ENCODE measurements around the gene RADIL.

The RADIL gene

DNA sequence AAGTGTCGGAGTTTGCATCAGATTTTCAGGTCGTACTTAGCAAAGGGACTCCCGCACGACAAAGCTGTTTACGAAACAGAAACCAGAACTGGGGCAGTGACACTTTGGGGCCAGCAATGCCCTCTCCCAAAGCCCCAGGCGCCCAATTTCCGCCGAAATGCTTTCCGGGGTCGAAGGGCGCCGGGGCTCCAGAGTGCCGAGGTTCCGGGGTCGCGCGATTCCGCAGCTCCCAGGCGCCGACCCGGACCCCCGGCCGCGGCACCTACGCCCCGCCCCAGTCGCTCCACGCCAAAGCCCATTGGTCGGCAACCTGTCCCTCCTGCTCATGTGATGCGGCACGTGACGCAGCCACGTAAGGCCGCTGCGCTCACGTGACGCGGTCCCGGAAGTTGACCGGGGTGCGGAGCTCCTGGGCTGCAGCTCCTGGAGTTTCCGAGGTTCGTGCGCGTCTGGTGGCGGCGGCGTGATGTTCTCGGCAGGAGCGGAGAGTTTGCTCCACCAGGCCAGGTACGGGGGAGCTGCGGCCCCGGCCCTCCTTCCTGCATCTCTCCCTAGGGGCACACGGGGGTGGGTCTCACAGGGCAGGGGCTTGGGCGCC is 108.2 kb downstream of the RADIL start, which contains the start of gene AP5Z1:
AP5Z1 (plus strand) TSS at position 374 of the 598 bp plus-strand sequence; CDS start at position 467, 93 bp downstream.
- DNase-seq (ENCODE audit: low spot score) = peak; percentile 100

- DNase-seq (ENCODE audit: low spot score) = no peak
Observed at GRCh38 chr7:4774658-4775249, 108.8 kb downstream of the RADIL start.

DNA sequence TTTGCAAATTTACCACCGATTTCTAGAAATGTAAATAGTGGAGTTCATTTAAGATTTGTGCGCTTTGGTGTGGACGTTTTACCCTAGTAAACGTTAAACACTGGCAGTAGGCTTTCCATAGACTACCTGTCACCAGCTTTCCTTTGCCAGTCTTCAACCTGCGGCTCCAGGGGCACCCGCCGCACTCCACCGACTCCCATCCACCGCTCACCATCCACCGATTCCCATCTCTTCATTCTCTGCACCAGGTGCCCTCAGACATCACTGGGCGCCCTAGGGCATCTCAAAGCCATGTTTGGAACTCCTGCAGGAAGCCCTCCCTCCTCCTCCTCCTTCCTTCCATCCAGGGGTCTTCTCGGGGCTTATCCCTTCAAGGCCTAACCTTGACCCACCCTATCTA is 109.5 kb downstream of the RADIL start:
- no peak for DNase-seq (ENCODE audit: low spot score)

- no peak for DNase-seq (ENCODE audit: low spot score)
Observed at GRCh38 chr7:4772306-4772705, 111.2 kb downstream of the RADIL start.

- DNase-seq (ENCODE audit: low spot score) = no peak
Observed at GRCh38 chr7:4771737-4772136, 111.8 kb downstream of the RADIL start.

DNA sequence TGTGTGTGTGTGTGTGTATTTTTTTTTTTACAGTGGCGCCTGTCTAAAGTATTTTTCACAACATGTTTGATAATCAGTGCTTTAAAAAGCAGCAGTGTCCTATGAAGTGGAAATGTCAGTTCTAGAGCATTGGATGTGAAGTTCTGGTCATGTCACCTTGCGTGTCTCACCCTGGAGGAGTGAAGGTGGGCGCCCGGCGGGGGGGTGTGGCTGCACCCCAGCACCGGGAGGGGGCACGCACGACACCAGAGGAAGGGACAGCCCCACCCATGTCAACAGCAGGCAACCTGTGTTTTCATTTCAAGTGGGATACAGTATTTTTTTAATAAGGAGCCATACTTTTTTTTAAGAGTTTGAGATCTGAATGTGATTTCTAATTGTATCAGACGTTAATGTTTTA is 112.6 kb downstream of the RADIL start:
- no peak for DNase-seq (ENCODE audit: low spot score)

- no peak for DNase-seq (ENCODE audit: low spot score)
Observed at GRCh38 chr7:4769761-4770160, 113.8 kb downstream of the RADIL start.

GRCh38 chr7:4768597-4769569 is 114.6 kb downstream of the RADIL start:
- DNase-seq (ENCODE audit: low spot score) = no peak

DNA sequence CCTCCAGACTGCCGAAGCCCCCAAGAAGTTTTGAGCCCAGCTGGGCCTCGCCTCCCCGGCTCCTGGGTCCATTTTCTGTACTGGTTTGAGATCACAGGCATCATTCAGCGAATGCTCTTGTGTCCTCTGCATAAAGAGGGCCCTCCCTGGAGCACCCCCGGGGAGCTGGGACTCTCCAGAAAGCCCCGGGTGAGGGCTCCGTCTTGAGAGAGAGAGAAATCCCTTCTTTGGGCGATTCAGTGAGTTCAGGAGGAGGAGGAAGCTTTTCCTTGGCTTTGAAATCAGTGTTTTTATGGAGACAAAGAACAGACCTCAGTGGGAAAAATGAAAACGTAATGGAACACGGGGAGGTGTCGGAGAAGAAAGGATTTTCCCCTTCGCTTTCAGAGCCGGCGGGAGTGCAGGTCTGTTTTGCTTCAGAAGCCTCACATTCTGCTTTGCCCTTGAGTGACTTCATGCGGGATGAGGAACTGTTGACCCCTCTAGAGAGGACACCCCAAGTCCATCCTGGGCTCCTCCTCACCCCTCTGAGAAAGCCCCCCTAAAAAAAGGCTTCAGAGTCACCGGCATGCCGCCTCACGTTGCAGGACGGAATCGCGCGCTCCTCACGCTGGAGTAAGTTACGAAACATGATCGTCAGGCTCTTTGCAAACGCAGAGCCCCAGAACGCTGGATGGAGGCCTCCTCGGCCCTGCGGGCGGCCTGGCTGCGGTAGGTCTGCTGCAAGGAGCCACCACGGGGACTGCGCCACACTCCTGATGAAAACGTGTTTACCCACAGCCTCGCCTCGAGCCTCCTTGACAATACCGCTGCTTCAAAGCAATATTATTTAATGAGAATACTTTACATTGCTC is 116.6 kb downstream of the RADIL start:
- DNase-seq (ENCODE audit: low spot score) = no peak

DNA sequence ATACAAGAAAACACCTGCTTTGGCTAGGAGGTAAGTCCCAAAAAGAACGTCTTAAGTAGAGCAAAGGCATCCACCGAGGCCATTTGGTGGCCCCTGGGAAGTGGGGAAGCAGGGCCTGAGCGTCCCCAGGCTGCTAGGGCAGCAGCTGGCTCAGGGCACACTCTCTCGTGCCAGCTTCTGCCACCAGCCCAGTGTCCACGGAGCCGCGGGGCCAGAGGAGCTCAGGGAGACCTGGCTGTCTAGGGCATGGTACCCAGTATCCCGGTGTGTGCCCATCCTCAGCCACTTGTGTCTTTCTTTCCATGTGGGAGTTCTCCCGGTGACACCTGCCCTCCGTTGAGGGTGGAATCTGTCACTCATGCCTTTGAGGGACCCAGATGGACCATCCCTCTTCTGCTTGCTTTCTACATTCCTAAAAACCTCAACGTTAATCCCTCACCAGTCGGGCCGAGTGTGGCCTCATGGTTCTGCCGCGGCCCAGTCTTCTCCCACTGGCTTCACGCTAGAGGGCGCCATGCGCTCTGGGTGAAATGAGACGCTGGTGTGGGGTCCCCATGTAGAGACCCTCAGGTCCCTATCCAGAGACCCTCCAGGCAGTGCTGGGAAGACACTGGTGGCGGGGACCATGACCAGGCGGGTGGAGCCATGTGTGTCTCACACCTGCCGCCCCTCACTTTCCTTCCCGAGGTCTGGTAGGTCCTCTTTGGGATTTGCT is 117.6 kb downstream of the RADIL start:
- no peak for DNase-seq (ENCODE audit: low spot score)

- no peak for DNase-seq (ENCODE audit: low spot score)
Observed at GRCh38 chr7:4764402-4765007, 119.0 kb downstream of the RADIL start.

GRCh38 chr7:4763794-4764185 is 119.7 kb downstream of the RADIL start:
- DNase-seq (ENCODE audit: low spot score) = no peak

- no peak for DNase-seq (ENCODE audit: low spot score)
Observed at GRCh38 chr7:4763091-4763793, 120.3 kb downstream of the RADIL start.

DNA sequence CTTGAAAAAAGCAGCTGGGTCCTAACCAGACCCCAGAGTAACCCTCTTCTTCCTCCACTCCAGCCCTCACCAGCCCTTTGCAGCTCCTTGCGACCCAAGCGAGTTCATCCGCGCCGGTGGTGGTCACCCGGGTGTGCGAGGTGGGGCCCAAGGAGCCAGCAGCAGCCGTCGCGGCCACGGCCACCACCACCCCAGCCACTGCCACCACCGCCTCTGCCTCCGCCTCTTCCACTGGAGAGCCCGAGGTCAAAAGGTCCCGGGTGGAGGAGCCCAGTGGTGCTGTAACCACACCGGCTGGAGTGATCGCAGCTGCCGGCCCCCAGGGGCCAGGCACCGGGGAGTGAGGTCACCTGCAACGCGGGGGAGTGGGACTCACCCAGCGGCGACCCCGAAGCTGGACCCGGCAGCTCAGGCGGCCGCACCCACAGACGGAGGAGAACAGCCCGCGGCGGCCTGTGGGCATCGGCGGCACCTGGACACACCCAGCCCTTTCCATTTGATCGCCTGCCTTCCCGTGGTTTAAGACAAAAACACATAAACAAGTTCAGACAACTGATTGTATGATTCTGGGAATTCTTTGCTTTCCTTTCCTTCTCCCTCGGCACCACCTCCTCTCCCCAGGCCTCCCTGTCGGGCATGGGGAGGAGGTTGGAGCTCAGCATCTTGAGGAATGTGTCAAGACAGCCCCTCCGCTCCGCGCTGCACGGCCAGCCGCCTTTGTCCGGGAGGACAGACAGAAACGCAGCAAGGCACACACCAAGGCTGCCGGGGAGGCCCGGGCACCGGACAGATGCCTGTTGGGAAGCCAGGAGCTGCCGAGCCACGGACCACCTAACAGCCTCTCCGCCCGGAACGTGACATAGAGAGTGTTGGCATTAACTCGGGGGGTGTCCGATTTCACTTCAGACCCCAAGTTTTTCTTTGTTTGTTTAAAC is 121.1 kb downstream of the RADIL start:
- DNase-seq (ENCODE audit: low spot score) = no peak

- DNase-seq (ENCODE audit: low spot score) = no peak
Observed at GRCh38 chr7:4760952-4761351, 122.6 kb downstream of the RADIL start.

DNA sequence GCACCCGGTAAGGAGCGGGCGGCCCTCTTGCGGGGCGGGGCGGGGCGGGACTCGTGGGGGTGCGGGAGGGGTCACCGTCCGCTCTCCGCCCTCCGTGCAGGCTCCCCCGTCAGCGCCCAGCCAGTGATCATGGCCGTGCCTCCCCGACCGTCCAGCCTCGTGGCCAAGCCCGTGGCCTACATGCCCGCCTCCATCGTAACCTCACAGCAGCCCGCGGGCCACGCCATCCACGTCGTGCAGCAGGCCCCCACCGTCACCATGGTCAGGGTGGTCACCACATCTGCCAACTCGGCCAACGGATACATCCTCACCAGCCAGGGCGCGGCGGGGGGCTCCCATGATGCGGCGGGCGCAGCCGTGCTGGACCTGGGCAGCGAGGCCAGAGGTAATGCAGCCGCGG is 124.3 kb downstream of the RADIL start:
- DNase-seq (ENCODE audit: low spot score) = no peak

DNA sequence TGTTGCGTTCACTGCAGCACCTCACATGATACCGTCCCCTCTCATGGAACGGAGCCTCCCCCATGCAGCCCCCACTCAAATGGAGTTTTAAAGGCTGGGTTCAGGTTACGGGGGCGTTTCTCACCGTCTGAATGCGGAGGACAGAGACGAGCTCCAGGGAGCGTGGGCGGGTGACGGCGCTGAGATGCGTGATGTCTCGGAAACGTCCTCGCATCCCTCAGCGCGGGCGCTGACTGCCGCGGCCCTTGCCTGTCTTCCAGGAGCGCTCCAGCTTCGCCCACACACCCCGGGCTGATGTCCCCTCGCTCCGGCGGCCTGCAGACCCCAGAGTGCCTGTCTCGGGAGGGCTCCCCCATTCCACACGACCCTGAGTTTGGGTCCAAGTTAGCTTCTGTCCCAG is 124.7 kb downstream of the RADIL start:
- no peak for DNase-seq (ENCODE audit: low spot score)

- no peak for DNase-seq (ENCODE audit: low spot score)
Observed at GRCh38 chr7:4758111-4758510, 125.4 kb downstream of the RADIL start.

DNA sequence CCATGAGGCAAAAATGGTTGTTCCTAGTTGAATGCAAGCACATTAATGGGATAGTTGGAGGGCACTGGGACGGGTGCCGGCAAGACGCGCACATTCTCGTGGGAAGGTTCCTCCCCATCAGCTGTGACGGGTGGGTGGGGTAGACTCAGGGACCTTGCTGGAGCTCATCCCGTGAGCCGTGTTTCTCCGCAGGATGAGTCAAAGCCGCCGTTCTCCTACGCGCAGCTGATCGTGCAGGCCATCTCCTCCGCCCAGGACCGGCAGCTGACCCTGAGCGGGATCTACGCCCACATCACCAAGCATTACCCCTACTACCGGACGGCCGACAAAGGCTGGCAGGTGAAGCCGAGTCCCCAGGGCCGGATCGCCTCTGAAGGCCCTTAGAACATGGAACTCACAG is 128.5 kb downstream of the RADIL start:
- no peak for DNase-seq (ENCODE audit: low spot score)
